ENCODE measurements around the gene ITPRID2.
A peak's percentile ranks its signal among the peaks of the same experiment; 100 is the strongest.

The ITPRID2 gene

GRCh38 chr2:181891258-181891965 lies at the start of gene ITPRID2:
Gene ITPRID2, plus strand, starts transcription at chr2:181891730. Its CDS starts 337 bp downstream, at chr2:181892067.
- DNase-seq (ENCODE audit: low read depth) = peak; percentile 49

GRCh38 chr2:181844551-181845290 lies 46.8 kb upstream of the ITPRID2 start:
- DNase-seq (ENCODE audit: low read depth) = no peak

GRCh38 chr2:181846399-181847197 lies 44.9 kb upstream of the ITPRID2 start:
- DNase-seq (ENCODE audit: low read depth) = no peak

DNA sequence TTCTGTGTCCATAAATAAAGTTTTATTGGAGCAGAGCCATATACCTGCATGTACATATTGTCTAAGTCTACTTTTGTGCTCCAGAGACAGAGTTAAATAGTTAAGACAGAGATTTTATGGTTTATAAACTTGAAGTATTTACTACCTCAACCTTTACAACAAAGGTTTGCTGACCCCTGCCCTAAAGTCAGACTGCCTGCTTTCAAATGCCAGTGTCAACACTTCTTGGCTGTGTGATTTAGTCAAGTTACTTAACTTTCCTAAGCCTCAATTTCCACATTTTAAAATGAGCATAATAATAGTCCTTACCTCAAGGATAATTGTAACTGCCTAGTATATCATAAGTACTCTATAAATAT lies 44.4 kb upstream of the ITPRID2 start:
- DNase-seq (ENCODE audit: low read depth) = no peak

- no peak for DNase-seq (ENCODE audit: low read depth)
Measured at GRCh38 chr2:181847702-181848101, 43.8 kb upstream of the ITPRID2 start.

GRCh38 chr2:181848261-181848886 lies 43.2 kb upstream of the ITPRID2 start:
- DNase-seq (ENCODE audit: low read depth) = no peak

- no peak for DNase-seq (ENCODE audit: low read depth)
Measured at GRCh38 chr2:181849601-181850000, 41.9 kb upstream of the ITPRID2 start.

DNA sequence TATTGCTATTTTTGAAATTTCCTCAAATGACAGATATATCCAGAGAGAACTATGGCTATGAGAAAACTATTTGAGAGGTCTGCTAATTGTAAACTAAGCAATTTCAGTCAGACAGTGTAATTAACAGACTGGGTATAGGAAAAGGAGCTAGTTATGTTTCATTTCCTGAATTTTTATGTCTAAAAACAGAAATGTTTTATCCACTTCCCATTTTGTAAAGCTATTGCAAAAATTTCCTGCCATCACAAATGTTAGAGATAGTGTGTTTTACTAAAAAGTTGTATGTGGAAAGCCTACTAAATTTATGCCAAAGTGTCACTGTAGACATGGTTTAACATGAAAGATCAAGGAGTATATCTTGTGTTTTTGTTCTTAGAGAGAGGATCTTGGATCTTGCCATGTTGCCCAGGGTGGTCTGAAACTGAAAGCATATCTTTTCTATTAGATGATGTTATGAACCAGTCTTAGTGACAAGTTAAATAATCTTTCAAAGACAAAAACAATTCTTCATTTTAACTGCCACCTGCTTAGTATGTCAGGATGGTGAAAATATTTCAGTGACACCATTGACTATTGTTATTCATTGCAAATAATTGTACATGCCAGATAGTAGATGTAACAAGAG lies 40.5 kb upstream of the ITPRID2 start:
- DNase-seq (ENCODE audit: low read depth) = no peak

GRCh38 chr2:181851726-181852125 lies 39.8 kb upstream of the ITPRID2 start:
- DNase-seq (ENCODE audit: low read depth) = no peak

DNA sequence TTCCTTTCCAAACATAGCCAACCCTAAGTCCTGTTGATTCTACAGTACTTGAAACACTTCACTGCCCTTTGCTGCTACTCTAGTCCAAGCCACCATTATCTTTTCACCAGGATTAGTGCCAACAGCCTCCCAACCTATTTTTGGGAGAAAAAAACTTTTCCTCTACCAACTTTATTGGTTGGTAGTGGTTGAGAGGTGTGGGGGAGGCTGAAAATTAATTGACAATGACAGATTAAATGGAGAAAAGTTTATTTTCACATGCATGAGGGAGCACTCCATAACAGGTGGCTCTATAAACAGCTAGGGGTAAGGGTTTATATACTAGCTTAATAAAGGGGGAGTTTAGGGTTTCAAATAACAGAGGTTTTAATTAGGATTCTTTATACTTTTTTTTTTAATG lies 37.8 kb upstream of the ITPRID2 start:
- DNase-seq (ENCODE audit: low read depth) = no peak

GRCh38 chr2:181857483-181857882 lies 34.0 kb upstream of the ITPRID2 start:
- DNase-seq (ENCODE audit: low read depth) = no peak

GRCh38 chr2:181858600-181858999 lies 32.9 kb upstream of the ITPRID2 start:
- DNase-seq (ENCODE audit: low read depth) = no peak

GRCh38 chr2:181859123-181859522 lies 32.4 kb upstream of the ITPRID2 start:
- DNase-seq (ENCODE audit: low read depth) = no peak

DNA sequence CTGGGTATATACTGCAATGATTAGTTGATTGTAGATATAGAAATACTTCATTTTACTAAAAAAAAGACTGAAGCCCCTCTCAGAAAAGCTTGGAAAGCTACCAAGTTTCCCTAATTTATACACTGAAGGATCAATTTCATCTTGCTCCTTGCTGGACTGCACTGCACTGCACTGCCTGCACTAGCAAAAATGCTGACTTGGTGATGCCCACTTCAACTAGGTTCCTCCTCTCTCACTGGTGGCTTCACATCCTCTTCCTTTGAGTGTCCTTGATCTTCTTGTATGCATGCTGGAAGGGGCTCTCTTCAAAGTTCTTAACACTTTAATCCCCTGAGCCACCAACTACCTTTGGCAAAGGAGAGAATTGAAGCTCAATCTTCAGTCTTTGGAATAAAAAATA lies 31.7 kb upstream of the ITPRID2 start:
- no peak for DNase-seq (ENCODE audit: low read depth)

- no peak for DNase-seq (ENCODE audit: low read depth)
Measured at GRCh38 chr2:181861379-181861778, 30.2 kb upstream of the ITPRID2 start.

DNA sequence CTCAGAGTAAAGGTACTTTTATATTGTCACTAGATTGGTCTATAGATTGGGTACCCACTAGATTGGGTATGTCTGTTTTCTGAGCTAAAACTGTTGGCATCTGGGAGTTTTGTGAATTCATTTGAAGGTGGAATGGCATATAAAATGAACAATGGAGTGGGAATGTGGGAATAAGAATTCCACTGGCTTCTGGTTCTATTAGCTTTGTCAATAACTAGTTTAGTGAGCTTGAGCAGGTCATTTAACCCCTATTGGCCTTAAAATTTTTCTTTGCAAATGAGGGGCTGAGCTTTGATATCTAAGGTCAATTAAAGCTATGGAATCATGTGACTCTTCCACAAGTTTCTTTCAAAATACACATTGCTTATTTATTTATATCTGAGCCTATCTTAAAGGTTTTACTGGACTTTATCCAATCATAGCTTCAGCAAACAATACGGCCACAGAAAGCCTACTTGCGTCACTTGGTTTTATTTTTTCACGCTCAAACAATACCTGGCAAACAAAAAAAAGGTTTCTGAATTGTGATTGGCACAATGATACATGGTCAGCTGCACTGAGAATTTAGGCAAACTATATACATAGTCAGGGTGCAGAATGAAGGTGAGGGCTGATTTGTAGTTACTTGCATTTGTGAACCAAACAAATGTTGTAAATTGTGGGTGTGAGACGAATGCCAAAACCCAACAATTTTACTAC lies 28.8 kb upstream of the ITPRID2 start:
- DNase-seq (ENCODE audit: low read depth) = no peak

- DNase-seq (ENCODE audit: low read depth) = no peak
Measured at GRCh38 chr2:181872178-181872577, 19.4 kb upstream of the ITPRID2 start.

DNA sequence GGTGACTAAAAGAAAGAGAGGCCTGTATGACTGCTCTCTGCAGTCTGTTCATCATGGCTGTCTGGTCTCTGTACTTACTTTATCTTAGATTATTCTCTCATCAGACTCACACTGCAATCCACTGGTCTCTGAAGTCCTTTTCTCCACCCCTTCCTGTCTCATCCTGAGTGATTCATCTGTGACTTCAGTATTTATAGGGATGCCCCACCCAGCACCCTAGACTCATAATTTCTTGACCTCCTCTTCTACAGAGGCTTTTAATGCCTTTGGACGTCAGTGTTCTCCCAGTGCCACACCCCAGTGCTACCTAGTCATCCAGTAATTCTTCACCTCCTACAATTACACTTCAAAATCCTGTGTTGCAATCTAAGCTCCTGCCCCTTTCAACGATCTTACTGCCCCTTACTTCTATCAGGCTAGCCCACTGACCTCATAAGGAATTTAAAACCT lies 14.9 kb upstream of the ITPRID2 start:
- DNase-seq (ENCODE audit: low read depth) = peak; percentile 68

- DNase-seq (ENCODE audit: low read depth) = no peak
Measured at GRCh38 chr2:181877181-181877664, 14.3 kb upstream of the ITPRID2 start.

DNA sequence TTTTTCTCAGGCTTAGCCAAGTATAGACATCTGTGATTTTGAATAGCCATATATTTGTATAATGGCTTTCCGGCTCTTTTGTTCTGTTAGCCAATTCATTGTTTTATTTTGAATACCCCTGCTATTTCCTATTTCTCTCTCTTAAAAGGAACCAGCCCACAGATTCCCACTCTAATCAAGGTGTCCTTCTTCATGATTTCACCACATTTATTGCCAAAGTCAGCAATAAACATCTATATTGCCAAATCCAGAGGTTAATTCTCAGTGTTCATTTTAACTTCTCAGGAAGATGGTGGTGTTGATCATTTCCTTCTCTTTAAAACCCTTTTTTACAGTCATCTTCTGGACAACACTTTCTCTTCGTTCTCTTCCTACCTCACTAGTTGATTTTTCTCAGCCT lies 13.1 kb upstream of the ITPRID2 start:
- no peak for DNase-seq (ENCODE audit: low read depth)

- DNase-seq (ENCODE audit: low read depth) = no peak
Measured at GRCh38 chr2:181879295-181879694, 12.2 kb upstream of the ITPRID2 start.

All from HS-5 (cell line).